ENCODE data around the gene PHACTR2.
"Not testable (repeated sequence)": the region's sequence is repeated elsewhere in the genome, so short reads cannot be mapped to it uniquely, and the experiment has no call there.

The PHACTR2 gene

GRCh38 chr6:143657809-143658208 is 20.0 kb upstream of the PHACTR2 start:
- DNase-seq (ENCODE audit: low spot score): no peak
- TF ChIP-seq CTCF (IDR thresholded peaks at IDR 0.05; ENCODE audit: borderline replicate concordance, control extremely low read depth, extremely low read depth, insufficient read depth, missing control alignments): no peak
- in situ Hi-C loops (cut with MboI; ENCODE audit: low sequenced_read_pairs, unreplicated experiment): no loop called here

- DNase-seq (ENCODE audit: low spot score); in situ Hi-C loops (cut with MboI; ENCODE audit: low sequenced_read_pairs, unreplicated experiment): not testable (repeated sequence)
Observed at GRCh38 chr6:143660170-143660569, 17.6 kb upstream of the PHACTR2 start.

GRCh38 chr6:143664171-143664570 is 13.6 kb upstream of the PHACTR2 start:
- DNase-seq (ENCODE audit: low spot score): no peak
- in situ Hi-C loops (cut with MboI; ENCODE audit: low sequenced_read_pairs, unreplicated experiment): no loop called here
- no peak for TF ChIP-seq CTCF (IDR thresholded peaks at IDR 0.05; ENCODE audit: borderline replicate concordance, control extremely low read depth, extremely low read depth, insufficient read depth, missing control alignments)

- DNase-seq (ENCODE audit: low spot score); in situ Hi-C loops (cut with MboI; ENCODE audit: low sequenced_read_pairs, unreplicated experiment): not testable (repeated sequence)
Observed at GRCh38 chr6:143666007-143666406, 11.8 kb upstream of the PHACTR2 start.

GRCh38 chr6:143669483-143669882 is 8.3 kb upstream of the PHACTR2 start:
- DNase-seq (ENCODE audit: low spot score); in situ Hi-C loops (cut with MboI; ENCODE audit: low sequenced_read_pairs, unreplicated experiment): not testable (repeated sequence)

GRCh38 chr6:143673669-143674068 is 4.1 kb upstream of the PHACTR2 start:
- in situ Hi-C loops (cut with MboI; ENCODE audit: low sequenced_read_pairs, unreplicated experiment): no loop called here
- TF ChIP-seq CTCF (IDR thresholded peaks at IDR 0.05; ENCODE audit: borderline replicate concordance, control extremely low read depth, extremely low read depth, insufficient read depth, missing control alignments): no peak
- no peak for DNase-seq (ENCODE audit: low spot score)

GRCh38 chr6:143674483-143675381 is 3.0 kb upstream of the PHACTR2 start:
- in situ Hi-C loops (cut with MboI; ENCODE audit: low sequenced_read_pairs, unreplicated experiment): no loop called here
- no peak for TF ChIP-seq CTCF (IDR thresholded peaks at IDR 0.05; ENCODE audit: borderline replicate concordance, control extremely low read depth, extremely low read depth, insufficient read depth, missing control alignments)
- no peak for DNase-seq (ENCODE audit: low spot score)

GRCh38 chr6:143675382-143675900 is 2.3 kb upstream of the PHACTR2 start:
- DNase-seq (ENCODE audit: low spot score): no peak
- no peak for TF ChIP-seq CTCF (IDR thresholded peaks at IDR 0.05; ENCODE audit: borderline replicate concordance, control extremely low read depth, extremely low read depth, insufficient read depth, missing control alignments)
- in situ Hi-C loops (cut with MboI; ENCODE audit: low sequenced_read_pairs, unreplicated experiment): no loop called here
